Endothelial cell of umbilical vein (primary cell): Measurements from ENCODE around the gene SAMD14. TPM values are rescaled to one million over a fixed set of nuclear protein-coding genes. Genes with fewer than 3 reads are reported as not detected.

Experiments used
- BruUV-seq: library from RNA; stranded (reverse); fragments of 400-500 nt; replicated peaks from 2 replicates; lab custom pipeline; 2021; lab: Mats Ljungman, UMichigan
- CTCF ChIA-PET: fragments of 300-600, 350-600 bp; sonication (Branson Sonifier 250); formaldehyde crosslinking; loops from one replicate; lab custom pipeline; 2021; ENCODE audit warnings: antibody characterized with exemption, inconsistent platforms; lab: Charles Lee
- POLR2A ChIA-PET: fragments of 300-600, 350-600 bp; sonication (Branson Sonifier 250); formaldehyde crosslinking; loops from one replicate; lab custom pipeline; 2021; ENCODE audit warnings: antibody characterized with exemption, inconsistent platforms; lab: Charles Lee
- DNase-seq: peaks from one replicate; pipeline ENCODE4 v3.0.0-alpha.2; 2011; ENCODE audit warnings: low read depth, low spot score
- FAIRE-seq: peaks from 2 replicates; lab custom pipeline; 2011; peaks lifted over from hg19 to GRCh38; lab: Jason Lieb, UNC
- H2AFZ ChIP-seq: 2 replicates; pipeline ENCODE4 v1.6.0; 2012; ENCODE audit warnings: low read depth, low read length, control low read depth, inconsistent platforms
- H3K27ac ChIP-seq: 2 replicates; pipeline ENCODE4 v1.5.1; 2011; ENCODE audit warnings: low read depth, mild to moderate bottlenecking, control low read depth, low read length, moderate library complexity; ENCODE audit not compliant: insufficient read depth
- H3K27me3 ChIP-seq, 2 experiments: 2 replicates each; pipeline versions ENCODE4 v1.6.0 to v1.6.1; 2011; ENCODE audit warnings: low read length in 2 of 2, mixed read lengths in 1 of 2; ENCODE audit not compliant: control insufficient read depth in 2 of 2, insufficient read depth in 2 of 2
- H3K36me3 ChIP-seq, 2 experiments: 2 replicates in 1 of 2; 3 replicates in 1 of 2; pipeline ENCODE4 v1.5.1; 2011; ENCODE audit warnings: low read length in 2 of 2, mild to moderate bottlenecking in 1 of 2, moderate library complexity in 1 of 2; ENCODE audit not compliant: control insufficient read depth in 2 of 2, insufficient read depth in 2 of 2; ENCODE audit errors: extremely low read depth in 1 of 2
- H3K4me1 ChIP-seq: 3 replicates; pipeline ENCODE4 v1.5.1; 2011; ENCODE audit warnings: mild to moderate bottlenecking, low read length; ENCODE audit not compliant: control insufficient read depth, insufficient read depth; ENCODE audit errors: extremely low read depth
- H3K4me2 ChIP-seq: 2 replicates; pipeline ENCODE4 v1.6.1; 2011; ENCODE audit warnings: low read length, control low read depth, mixed read lengths; ENCODE audit not compliant: insufficient read depth
- H3K4me3 ChIP-seq, 3 experiments: fragments of 200-600 bp in 1 of 3; sonication (generic), shearing (Covaris generic) in 1 of 3; replicated peaks in 1 of 3; 2 replicates each; pipeline ENCODE4 v1.5.1; 2011 to 2016; ENCODE audit warnings: control low read depth in 3 of 3, low read length in 3 of 3, mild to moderate bottlenecking in 2 of 3, inconsistent platforms in 1 of 3, low read depth in 1 of 3, moderate library complexity in 1 of 3; ENCODE audit not compliant: insufficient read depth in 1 of 3
- H3K79me2 ChIP-seq: 2 replicates; pipeline ENCODE4 v1.6.0; 2012; ENCODE audit warnings: low read length, inconsistent platforms; ENCODE audit not compliant: control insufficient read depth, insufficient read depth
- H3K9ac ChIP-seq: replicated peaks from 2 replicates; pipeline ENCODE3; 2011; ENCODE audit warnings: low read length, control low read depth; ENCODE audit not compliant: insufficient read depth; ENCODE audit errors: extremely low read depth
- H3K9me1 ChIP-seq: replicated peaks from 3 replicates; pipeline ENCODE4 v1.6.0; 2011; ENCODE audit warnings: mild to moderate bottlenecking, low read length; ENCODE audit not compliant: control insufficient read depth, insufficient read depth; ENCODE audit errors: extremely low read depth
- H3K9me3 ChIP-seq: replicated peaks from 2 replicates; pipeline ENCODE4 v1.5.1; 2012; ENCODE audit warnings: low read length, inconsistent platforms; ENCODE audit not compliant: control insufficient read depth, insufficient read depth
- H4K20me1 ChIP-seq: replicated peaks from 2 replicates; pipeline ENCODE3; 2011; ENCODE audit warnings: mild to moderate bottlenecking, low read length; ENCODE audit not compliant: control insufficient read depth, insufficient read depth; ENCODE audit errors: extremely low read depth
- EZH2 ChIP-seq: IDR thresholded peaks from 2 replicates; pipeline ENCODE4 v1.6.1; 2012; ENCODE audit warnings: borderline replicate concordance, low read depth, mild to moderate bottlenecking, moderate library complexity, low read length, inconsistent platforms; ENCODE audit not compliant: severe bottlenecking
- FOS ChIP-seq: IDR thresholded peaks from 2 replicates; pipeline ENCODE4 v1.6.1; 2011; ENCODE audit warnings: mild to moderate bottlenecking, low read length, moderate library complexity, borderline replicate concordance; ENCODE audit not compliant: insufficient read depth
- GATA2 ChIP-seq: IDR thresholded peaks from 2 replicates; pipeline ENCODE4 v1.7.0; 2011; ENCODE audit warnings: low read depth, mild to moderate bottlenecking, moderate library complexity, mixed read lengths, low read length; ENCODE audit not compliant: insufficient read length, insufficient read depth
- JUN ChIP-seq: IDR thresholded peaks from 2 replicates; pipeline ENCODE4 v1.6.1; 2011; ENCODE audit warnings: borderline replicate concordance, low read depth; ENCODE audit not compliant: insufficient read length, insufficient read depth
- MYC ChIP-seq: IDR thresholded peaks from one replicate; pipeline ENCODE4 v1.6.1; 2011; ENCODE audit warnings: mild to moderate bottlenecking, low read depth, low read length
- POLR2A ChIP-seq: IDR thresholded peaks from 2 replicates; pipeline ENCODE4 v1.6.1; 2012; ENCODE audit warnings: low read depth, mild to moderate bottlenecking, control low read depth, low read length
- POLR2AphosphoS5 ChIP-seq: IDR thresholded peaks from 2 replicates; pipeline ENCODE4 v1.6.1; 2012; ENCODE audit warnings: low read depth, mild to moderate bottlenecking, control low read depth, low read length, moderate library complexity; ENCODE audit not compliant: insufficient read depth
- dilution Hi-C: fragments of 300-500 bp; cut with MboI; formaldehyde crosslinking; loops from one replicate; pipeline ENCODE4 v1.15.0; 2019; ENCODE audit warnings: low sequenced_read_pairs; ENCODE audit not compliant: extremely low pct_ligation_motif_present
- intact Hi-C: fragments of 100-400 bp; cut with micrococcal nuclease; formaldehyde crosslinking; loops from one replicate; pipeline ENCODE4 v1.10.0; 2022
- polyA plus RNA-seq, 4 experiments: library from polyadenylated mRNA; depleted of rRNA in 3 of 4; stranded (reverse) in 3 of 4; unstranded in 1 of 4; fragments of >200 nt; gene quantifications; 2 replicates each; pipeline versions ENCODE4 v1.2.1 to v1.2.3, GENCODE V29; 2011 to 2012; ENCODE audit warnings: missing spikeins in 1 of 4
- total RNA-seq: library from RNA; stranded (reverse); gene quantifications from 2 replicates; pipeline ENCODE4 v1.2.3, GENCODE V29; 2021
- TF ChIP-seq, protein P1 (sequence below), 2 donors: IDR thresholded peaks; 1 replicate in 1 of 2; 2 replicates in 1 of 2; pipeline ENCODE4 v1.5.1; 2011; ENCODE audit warnings: low read length in 2 of 2, mild to moderate bottlenecking in 2 of 2, moderate library complexity in 2 of 2, control low read depth in 1 of 2, inconsistent platforms in 1 of 2, low read depth in 1 of 2; ENCODE audit not compliant: insufficient read depth in 1 of 2; ENCODE audit errors: extremely low read depth in 1 of 2
- TF ChIP-seq, protein P2 (sequence below): IDR thresholded peaks from 2 replicates; pipeline ENCODE4 v1.6.1; 2011; ENCODE audit not compliant: insufficient read depth, insufficient read length

The SAMD14 gene
- total and polyA plus RNA-seq, 2 donors (not counting 3 experiments of a cell fraction or from before 2014, with no cell fraction given), result 6.8 to 15.6 TPM

DNA sequence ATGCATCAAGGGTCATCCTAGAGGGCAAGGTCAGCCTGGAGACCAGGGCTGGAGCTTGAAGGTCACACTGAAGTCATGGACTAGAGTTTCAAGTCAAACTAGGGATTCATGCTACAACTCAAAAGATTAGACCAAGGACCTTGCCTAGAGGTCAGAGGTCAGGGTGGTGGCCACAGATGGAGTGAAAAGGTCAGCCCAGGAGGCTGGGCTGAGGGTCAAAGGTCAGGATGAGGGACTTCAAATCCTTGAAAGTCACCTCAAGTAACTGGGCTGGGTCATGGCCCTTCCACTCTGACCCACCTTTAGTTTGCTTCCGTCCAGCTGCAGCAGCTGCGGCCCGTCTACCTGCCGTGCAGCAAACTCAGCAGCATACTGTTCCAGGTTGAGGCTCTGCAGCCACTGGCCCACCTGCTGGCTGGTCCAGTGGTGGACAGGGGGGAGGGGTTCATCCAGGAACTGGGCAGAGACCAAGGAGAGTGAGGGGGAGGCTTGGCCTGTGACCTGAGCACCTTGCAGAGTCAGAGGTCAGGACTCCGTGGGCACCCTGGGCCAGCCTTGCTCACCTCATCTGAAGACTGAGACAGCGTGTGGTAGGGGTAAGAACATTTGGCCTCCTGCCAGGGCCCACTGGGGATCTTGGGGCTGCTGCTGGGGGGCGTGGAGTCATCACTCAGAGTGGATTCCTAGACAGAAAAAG, 16.2 kb downstream of the SAMD14 start:
- Histone ChIP-seq H4K20me1 (no peaks in the 10 kb centered on the region), H3K9ac (no peak overlapping the region), H3K4me3 (no peak overlapping the region), H3K9me3 (no peaks in the 10 kb centered on the region), H3K27ac (no peak overlapping the region), H3K27me3 (no peaks in the 10 kb centered on the region), H3K4me1 (no peaks in the 10 kb centered on the region), H3K79me2 (no peaks in the 10 kb centered on the region), H2AFZ (no peak overlapping the region), H3K9me1 (no peaks in the 10 kb centered on the region), H3K4me2 (no peak overlapping the region), H3K36me3 (peaks cover 0 to 4% of the 10 kb centered on the region in 2 experiments)
- intact Hi-C loops (loop anchor here (10.0 kb wide), 1 partner anchor 151 kb away; no protein-coding TSS in a partner anchor), dilution Hi-C loops (no loop called here)
- ChIA-PET POLR2A (no interaction called here), CTCF (interaction anchor here (0.7 to 4.6 kb wide), 12 partner anchors 10 to 84 kb away, joined by 3 to 57 read pairs (median 9); partner anchors contain the start of gene PDK2)
- BruUV-seq, result no TSS peak
- no peak for FAIRE-seq
- no peak for TF ChIP-seq GATA2
- no peak for TF ChIP-seq EZH2
- TF ChIP-seq MYC, result no peak
- TF ChIP-seq FOS, result no peak
- no peak for TF ChIP-seq POLR2A
- TF ChIP-seq, protein P1, sequence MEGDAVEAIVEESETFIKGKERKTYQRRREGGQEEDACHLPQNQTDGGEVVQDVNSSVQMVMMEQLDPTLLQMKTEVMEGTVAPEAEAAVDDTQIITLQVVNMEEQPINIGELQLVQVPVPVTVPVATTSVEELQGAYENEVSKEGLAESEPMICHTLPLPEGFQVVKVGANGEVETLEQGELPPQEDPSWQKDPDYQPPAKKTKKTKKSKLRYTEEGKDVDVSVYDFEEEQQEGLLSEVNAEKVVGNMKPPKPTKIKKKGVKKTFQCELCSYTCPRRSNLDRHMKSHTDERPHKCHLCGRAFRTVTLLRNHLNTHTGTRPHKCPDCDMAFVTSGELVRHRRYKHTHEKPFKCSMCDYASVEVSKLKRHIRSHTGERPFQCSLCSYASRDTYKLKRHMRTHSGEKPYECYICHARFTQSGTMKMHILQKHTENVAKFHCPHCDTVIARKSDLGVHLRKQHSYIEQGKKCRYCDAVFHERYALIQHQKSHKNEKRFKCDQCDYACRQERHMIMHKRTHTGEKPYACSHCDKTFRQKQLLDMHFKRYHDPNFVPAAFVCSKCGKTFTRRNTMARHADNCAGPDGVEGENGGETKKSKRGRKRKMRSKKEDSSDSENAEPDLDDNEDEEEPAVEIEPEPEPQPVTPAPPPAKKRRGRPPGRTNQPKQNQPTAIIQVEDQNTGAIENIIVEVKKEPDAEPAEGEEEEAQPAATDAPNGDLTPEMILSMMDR (IDR thresholded peaks at IDR 0.05; ENCODE audit: extremely low read depth in 1 of 2, insufficient read depth in 1 of 2, low read depth in 1 of 2, low read length in 2 of 2), result no peak
- TF ChIP-seq, protein P2, sequence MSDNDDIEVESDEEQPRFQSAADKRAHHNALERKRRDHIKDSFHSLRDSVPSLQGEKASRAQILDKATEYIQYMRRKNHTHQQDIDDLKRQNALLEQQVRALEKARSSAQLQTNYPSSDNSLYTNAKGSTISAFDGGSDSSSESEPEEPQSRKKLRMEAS, result no peak
- no peak for TF ChIP-seq POLR2AphosphoS5
- TF ChIP-seq JUN, result no peak
- no peak for DNase-seq
